Medulla oblongata (tissue), 1 donor: ENCODE measurements around the gene HEXIM1.
"Not testable (repeated sequence)": the region's sequence is repeated elsewhere in the genome, so short reads cannot be mapped to it uniquely, and the experiment has no call there.

Experiments used
- DNase-seq: peaks from one replicate; pipeline ENCODE4 v3.0.0-alpha.2; 2015; ENCODE audit errors: extremely low spot score

HEXIM1 gene

GRCh38 chr17:45113424-45113754, 34.9 kb upstream of the HEXIM1 start:
- DNase-seq: no peak

DNA sequence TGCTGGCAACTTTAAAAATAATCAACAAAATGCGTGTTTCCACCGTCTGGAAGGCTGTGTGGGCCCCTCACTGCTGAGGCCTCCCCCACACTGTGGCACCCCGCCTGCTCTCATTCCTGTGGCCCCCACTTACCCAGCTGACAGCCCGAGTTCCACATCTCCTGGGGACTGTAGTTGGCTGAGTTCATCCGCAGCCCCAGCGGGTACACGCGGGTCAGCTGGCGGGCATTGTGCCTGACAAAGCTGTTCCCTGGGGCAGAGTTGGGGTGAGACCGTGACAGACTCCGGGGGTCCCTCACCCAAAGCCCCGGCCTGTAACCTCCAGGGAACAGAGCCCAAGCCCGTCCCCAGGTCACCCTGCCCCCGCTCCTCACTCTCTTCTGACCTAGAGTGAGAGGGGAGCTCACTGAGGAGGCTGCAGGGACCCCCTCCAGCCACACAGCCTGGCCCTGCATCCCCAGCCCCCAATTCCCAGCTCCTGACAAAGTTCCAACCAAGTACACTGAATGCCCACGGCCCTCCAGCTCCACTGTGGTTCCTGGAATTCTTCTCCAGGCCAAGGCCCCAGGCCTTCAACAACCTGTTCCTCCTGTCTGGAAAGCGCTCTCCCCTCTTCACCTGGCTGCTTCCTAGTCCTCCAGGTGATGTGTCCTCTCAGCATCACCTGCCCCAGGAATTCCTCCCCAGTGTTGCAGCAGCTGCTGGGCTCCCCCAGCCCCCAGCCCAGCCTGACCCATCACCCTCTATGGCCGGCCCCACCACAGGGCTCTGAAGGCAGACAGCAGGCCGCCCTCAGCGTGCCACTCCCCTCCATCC, 34.0 kb upstream of the HEXIM1 start:
- DNase-seq: no peak

GRCh38 chr17:45115015-45115625, 33.2 kb upstream of the HEXIM1 start:
- no peak for DNase-seq

DNA sequence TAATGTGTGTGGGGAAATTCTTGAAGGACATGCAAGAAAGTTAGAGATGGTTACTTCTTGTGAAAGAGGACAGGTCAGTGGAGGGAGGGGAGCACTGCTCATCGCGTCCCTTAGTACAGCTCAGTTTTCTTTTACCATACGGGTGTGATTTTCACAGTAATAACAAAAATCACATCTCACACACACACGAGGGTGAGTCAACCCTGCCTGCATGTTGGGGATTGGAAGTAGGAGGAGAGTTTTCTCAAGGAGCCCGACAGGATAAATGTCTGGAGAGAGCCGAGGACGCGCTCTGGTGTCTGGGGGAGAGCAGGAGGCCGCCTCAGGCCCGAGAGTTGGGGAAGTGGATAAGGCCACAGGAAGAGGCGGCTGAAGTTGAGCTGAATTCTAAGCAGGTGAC, 32.4 kb upstream of the HEXIM1 start:
- no peak for DNase-seq

GRCh38 chr17:45116434-45117016, 31.8 kb upstream of the HEXIM1 start:
- DNase-seq: no peak

DNA sequence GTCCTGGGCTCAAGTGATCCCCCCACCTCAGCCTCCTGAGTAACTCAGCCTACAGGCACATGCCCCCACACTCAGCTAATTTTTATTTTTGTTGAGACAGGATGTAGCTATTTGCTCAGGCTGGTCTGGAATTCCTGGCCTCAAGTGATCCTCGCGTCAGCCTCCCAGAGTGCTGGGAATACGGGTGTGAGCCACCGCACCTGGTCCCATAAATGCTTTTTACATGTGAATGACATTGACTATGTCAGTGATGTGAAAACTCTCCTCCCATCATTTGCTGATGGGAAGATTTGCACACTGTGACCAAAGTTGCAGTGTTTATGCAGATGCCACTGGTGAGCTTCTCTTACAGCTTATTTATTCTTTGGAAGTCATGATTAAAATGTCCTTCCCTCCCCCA, 30.9 kb upstream of the HEXIM1 start:
- DNase-seq: no peak

GRCh38 chr17:45117848-45118646, 30.2 kb upstream of the HEXIM1 start:
- DNase-seq: no peak

GRCh38 chr17:45118691-45119090, 29.6 kb upstream of the HEXIM1 start:
- DNase-seq: no peak

DNA sequence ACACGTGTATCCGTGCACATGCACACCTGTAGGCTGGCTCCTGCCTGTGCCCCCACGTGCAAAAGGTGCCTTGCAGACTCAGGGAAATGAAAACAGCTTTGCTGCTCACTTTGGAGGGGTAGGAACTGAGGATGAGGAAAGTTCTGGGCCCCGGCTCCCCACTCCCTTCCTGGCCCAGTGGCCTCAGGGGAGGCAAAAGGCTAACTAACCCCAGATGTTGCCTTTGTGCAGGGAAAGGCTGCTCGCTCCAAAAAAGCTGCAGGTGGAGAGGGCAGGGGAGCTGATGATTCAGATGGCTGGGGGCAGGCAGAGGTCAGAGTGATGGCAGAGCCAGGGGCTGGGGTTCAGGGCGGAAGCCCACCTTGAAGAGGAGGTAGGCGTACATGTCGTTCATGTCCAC, 28.3 kb upstream of the HEXIM1 start:
- no peak for DNase-seq

- DNase-seq: no peak
Observed at GRCh38 chr17:45120558-45120957, 27.7 kb upstream of the HEXIM1 start.

GRCh38 chr17:45121055-45121454, 27.2 kb upstream of the HEXIM1 start:
- DNase-seq: no peak

DNA sequence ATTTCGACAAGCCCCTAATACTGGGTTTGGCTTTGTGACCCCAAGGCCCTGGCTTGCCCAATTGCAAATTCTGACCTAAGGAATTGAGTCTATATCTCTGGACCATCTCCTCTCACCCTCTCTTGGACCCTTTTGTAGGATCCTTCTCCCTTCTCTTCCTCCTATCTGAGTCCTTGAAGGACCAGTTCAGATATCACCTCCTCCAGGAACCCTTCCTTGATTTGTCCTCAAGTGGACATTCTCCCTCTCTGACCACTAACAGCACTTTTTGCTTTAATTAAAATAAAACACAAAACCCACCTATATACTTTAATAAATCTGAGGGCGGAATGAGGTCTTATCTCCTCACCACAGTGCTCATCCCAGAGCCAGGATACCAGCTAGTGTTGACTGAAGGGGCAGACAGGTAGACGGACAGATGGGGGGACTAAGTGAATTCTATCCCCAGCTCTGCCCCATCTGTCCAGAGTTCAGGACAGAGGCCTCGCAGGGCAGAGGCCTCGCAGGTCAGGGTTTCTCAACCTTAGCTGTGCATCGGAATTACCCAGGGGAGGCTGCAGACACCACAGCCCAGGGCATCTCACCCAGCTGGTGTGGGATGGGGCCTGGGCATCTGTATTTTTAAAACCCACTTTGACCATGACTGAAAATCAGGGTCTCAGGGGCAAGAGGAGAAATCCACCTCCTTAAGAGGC, 25.1 kb upstream of the HEXIM1 start:
- DNase-seq: no peak

- DNase-seq: no peak
Observed at GRCh38 chr17:45123930-45124796, 24.1 kb upstream of the HEXIM1 start.

GRCh38 chr17:45124797-45125122, 23.5 kb upstream of the HEXIM1 start:
- not testable (repeated sequence) for DNase-seq

GRCh38 chr17:45125509-45125908, 22.8 kb upstream of the HEXIM1 start:
- no peak for DNase-seq

- no peak for DNase-seq
Observed at GRCh38 chr17:45127207-45127547, 21.1 kb upstream of the HEXIM1 start.

DNA sequence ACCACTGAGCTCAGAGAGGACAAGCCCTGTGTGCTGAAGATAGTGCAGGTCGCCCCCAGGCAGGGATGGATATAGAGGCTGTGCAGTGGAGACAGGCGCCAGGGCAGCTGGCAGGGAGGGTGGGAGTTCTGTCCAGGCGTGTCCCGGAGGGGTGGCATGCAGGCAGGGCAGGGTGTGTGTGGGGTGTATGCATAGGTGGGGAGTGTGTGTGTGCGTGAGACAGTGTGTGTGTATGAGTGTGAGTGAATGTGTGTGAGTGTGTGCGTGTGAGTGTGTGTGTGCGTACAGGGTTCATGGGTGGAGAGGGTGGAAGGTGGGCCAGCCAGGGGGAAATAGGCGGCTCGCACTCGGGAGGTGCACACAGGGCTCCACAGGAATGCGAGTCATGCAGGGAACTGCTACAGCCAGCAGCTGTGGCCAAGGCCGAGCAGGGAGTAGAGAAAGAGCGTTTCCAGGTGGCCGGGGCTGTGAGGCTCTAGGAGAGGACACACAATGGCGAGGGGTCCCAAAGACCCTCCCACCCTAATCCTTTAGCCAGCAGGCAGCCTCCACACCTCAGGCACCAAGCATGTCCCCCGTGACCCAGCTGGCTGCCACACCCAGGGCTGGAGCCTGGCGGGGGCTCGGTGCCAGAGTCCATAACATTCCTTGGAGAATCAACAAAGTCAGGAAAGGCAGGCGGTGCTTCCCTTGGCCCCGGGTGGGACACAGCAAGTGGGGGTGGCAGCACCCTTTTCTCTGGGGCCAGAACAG, 20.6 kb upstream of the HEXIM1 start:
- DNase-seq: no peak

DNA sequence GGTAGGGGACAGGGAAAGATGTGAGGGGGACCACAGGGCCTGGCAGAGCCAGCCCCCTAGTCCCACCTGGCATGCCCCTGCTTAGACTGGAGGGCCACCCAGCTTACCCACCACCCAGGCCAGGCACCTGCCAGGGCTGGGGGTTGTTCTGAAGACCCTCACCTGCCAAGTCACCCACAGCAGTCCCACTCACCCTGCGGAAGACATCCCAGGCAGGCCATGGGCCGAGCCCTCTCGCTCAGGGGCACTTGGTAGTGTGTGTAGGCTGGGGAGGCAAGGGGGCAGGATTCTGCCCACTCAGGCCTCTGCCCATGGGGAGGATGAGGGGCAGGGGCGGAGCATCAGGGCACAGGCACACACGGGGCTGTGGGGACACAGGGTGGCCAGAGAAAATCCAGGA, 19.9 kb upstream of the HEXIM1 start:
- DNase-seq: no peak

GRCh38 chr17:45128989-45129388, 19.3 kb upstream of the HEXIM1 start:
- DNase-seq: no peak

- no peak for DNase-seq
Observed at GRCh38 chr17:45129426-45129939, 18.8 kb upstream of the HEXIM1 start.
